Osteoblast (primary cell): ENCODE measurements around the gene DQX1. TPM values are rescaled to one million over a fixed set of nuclear protein-coding genes. Genes with fewer than 3 reads are reported as not detected.

Source experiments
- DNase-seq: peaks from one replicate; pipeline ENCODE4 v3.0.0; 2011; ENCODE audit warnings: low spot score, mixed read lengths; ENCODE audit not compliant: insufficient read length; ENCODE audit errors: missing footprints
- H2AFZ ChIP-seq: 2 replicates; pipeline ENCODE4 v1.6.0; 2011; ENCODE audit warnings: mild to moderate bottlenecking, low read length
- H3K27ac ChIP-seq: 2 replicates; pipeline ENCODE4 v1.5.1; 2011; ENCODE audit warnings: mild to moderate bottlenecking, low read depth, low read length, moderate library complexity
- H3K27me3 ChIP-seq: 2 replicates; pipeline ENCODE4 v1.6.0; 2012; ENCODE audit warnings: mild to moderate bottlenecking, control low read depth, inconsistent platforms, low read length, moderate library complexity; ENCODE audit not compliant: insufficient read depth
- H3K36me3 ChIP-seq: 2 replicates; pipeline ENCODE4 v1.5.1; 2011; ENCODE audit warnings: mild to moderate bottlenecking, low read length, control low read depth, moderate library complexity; ENCODE audit not compliant: insufficient read depth
- H3K4me1 ChIP-seq: 2 replicates; pipeline ENCODE4 v1.5.1; 2011; ENCODE audit warnings: mild to moderate bottlenecking, low read length, control low read depth, moderate library complexity; ENCODE audit not compliant: insufficient read depth
- H3K4me2 ChIP-seq: 2 replicates; pipeline ENCODE4 v1.6.0; 2011; ENCODE audit warnings: mild to moderate bottlenecking, low read length; ENCODE audit not compliant: insufficient read depth
- H3K4me3 ChIP-seq: fragments of 200-600 bp; sonication (generic); 3 replicates; pipeline ENCODE4 v1.5.1; 2012; ENCODE audit warnings: mild to moderate bottlenecking, low read length, inconsistent platforms; ENCODE audit not compliant: insufficient read depth
- H3K79me2 ChIP-seq: 2 replicates; pipeline ENCODE4 v1.6.0; 2012; ENCODE audit warnings: mild to moderate bottlenecking, low read length, control low read depth, inconsistent platforms; ENCODE audit not compliant: insufficient read depth
- H3K9me3 ChIP-seq: 2 replicates; pipeline ENCODE4 v1.5.1; 2011; ENCODE audit warnings: low read depth, low read length, control low read depth
- H4K20me1 ChIP-seq: 2 replicates; pipeline ENCODE4 v1.6.0; 2012; ENCODE audit warnings: mild to moderate bottlenecking, low read length, control low read depth; ENCODE audit not compliant: insufficient read depth
- CTCF ChIP-seq: IDR thresholded peaks from 2 replicates; pipeline ENCODE4 v1.5.1; 2011; ENCODE audit warnings: mild to moderate bottlenecking, low read depth, low read length, moderate library complexity; ENCODE audit errors: extremely low read depth
- total RNA-seq: library from RNA; depleted of rRNA; stranded (reverse); fragments of >200 nt; gene quantifications from 2 replicates; pipeline ENCODE4 v1.2.3, GENCODE V29; 2012

The DQX1 gene
- total RNA-seq, 1 donor = not detected

DNA sequence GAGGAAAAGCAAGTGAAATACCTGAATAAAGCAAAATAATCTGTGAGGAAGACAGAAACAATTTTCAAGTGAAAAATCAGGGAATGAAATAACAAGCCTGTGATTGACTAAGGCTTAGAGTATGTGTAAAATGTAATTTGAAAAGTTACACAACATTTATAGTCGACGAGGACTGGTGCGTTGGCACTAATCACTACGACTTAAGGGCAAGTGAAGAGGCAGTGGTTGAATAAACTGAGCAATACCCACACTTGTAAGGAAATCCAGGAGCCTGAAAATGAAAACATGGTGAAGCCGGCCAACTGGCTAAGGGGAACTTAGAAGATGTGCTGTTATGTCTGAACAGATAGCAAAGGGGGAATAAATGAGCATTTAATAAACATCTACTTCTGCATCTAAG, 41.9 kb upstream of the DQX1 start:
- H3K9me3 ChIP-seq = no peaks in the 10 kb centered on the region
- H3K4me3 ChIP-seq = peak overlapping the region; percentile 38
- H3K27me3 ChIP-seq = no peaks in the 10 kb centered on the region
- no peaks in the 10 kb centered on the region for H4K20me1 ChIP-seq
- no peak overlapping the region for H2AFZ ChIP-seq
- DNase-seq = peak; percentile 45
- no peaks in the 10 kb centered on the region for H3K79me2 ChIP-seq
- H3K4me2 ChIP-seq = peak overlapping the region; percentile 66
- no peak for TF ChIP-seq CTCF
- peak overlapping the region; percentile 98 for H3K27ac ChIP-seq
- H3K36me3 ChIP-seq = no peaks in the 10 kb centered on the region
- H3K4me1 ChIP-seq = peaks cover 65% of the 10 kb centered on the region

DNA sequence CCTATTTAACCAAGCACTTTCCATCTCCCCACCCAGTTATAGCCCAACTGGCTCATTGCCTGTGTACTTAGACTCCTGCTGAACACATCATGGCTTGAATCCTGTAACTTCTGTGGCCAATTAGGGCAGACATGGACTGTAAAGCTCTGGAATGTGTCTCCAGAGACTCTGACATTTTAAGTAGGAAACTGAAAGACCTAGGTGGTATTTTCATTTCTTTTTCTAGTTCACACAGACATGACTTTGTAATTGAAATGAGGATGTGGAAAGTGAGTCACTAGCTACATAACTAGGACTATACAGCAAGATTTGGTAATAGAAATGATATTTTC, 40.7 kb upstream of the DQX1 start:
- Histone ChIP-seq H4K20me1 (no peaks in the 10 kb centered on the region), H3K36me3 (no peaks in the 10 kb centered on the region), H3K9me3 (no peaks in the 10 kb centered on the region), H3K4me3 (no peak overlapping the region), H3K4me2 (no peak overlapping the region), H3K27me3 (no peaks in the 10 kb centered on the region), H3K4me1 (peaks cover 71% of the 10 kb centered on the region), H3K27ac (peak overlapping the region; percentile 98), H3K79me2 (no peaks in the 10 kb centered on the region), H2AFZ (no peak overlapping the region)
- DNase-seq = no peak
- no peak for TF ChIP-seq CTCF

DNA sequence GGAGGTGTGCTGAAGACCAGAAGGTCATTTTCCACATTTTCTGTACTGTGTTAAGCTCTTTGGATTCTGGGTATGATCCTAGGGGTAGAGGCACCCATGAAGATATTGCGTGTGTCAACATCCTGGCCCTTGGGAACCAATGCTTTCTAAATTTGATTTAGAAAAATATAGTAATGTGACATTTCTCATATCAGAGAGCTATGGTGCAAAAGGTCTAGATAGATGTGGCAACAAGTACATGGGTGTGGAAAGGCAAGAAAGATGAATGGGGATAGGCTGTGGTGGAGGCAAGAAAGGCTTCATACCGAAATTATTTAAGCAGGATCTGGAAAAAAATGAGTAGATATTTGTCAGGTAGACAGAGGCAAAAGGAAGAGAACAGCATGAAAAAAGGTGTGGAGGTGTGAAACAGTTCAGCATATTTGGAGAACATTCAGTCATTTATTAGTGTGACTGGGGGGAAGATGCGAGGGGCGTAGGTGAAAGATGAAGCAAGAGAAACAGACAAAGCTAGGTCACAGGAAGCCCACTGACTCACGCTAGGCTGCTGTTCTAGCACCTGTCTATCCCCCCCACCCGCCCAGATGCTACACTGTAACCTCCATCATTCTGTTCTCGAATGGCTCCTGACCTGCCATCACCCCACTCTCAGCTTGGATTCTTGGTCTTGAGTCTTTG, 40.2 kb upstream of the DQX1 start:
- Histone ChIP-seq H3K4me2 (peak overlapping the region; percentile 38), H4K20me1 (no peaks in the 10 kb centered on the region), H3K27ac (peak overlapping the region; percentile 98), H3K4me3 (no peak overlapping the region), H3K4me1 (peaks cover 71% of the 10 kb centered on the region), H3K9me3 (no peaks in the 10 kb centered on the region), H3K79me2 (no peaks in the 10 kb centered on the region), H3K27me3 (no peaks in the 10 kb centered on the region), H3K36me3 (no peaks in the 10 kb centered on the region), H2AFZ (no peak overlapping the region)
- TF ChIP-seq CTCF = no peak
- DNase-seq = peak; percentile 83

DNA sequence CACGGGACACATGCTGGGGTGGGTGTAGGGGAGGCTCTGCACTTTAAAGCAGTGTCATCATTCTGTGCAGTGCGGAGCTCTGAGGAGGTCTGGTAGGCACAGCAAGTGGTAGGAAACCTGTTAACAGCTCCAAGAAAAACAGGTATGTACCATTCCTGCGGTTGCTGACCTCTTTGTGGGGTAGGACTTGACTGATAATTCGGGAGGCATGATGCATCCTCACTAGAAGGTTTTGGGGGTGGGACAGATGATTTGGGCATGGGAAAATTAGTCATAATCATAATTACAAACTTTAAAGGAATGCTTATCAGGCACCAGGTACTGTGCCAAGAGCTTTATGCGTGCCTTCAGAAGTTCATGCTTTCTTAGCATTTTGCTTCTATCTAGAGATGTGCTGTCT, 38.2 kb upstream of the DQX1 start:
- DNase-seq = peak; percentile 74
- Histone ChIP-seq H3K9me3 (no peaks in the 10 kb centered on the region), H3K27me3 (no peaks in the 10 kb centered on the region), H3K4me1 (peaks cover 68% of the 10 kb centered on the region), H4K20me1 (no peaks in the 10 kb centered on the region), H2AFZ (no peak overlapping the region), H3K79me2 (no peaks in the 10 kb centered on the region), H3K4me2 (peak overlapping the region; percentile 81), H3K4me3 (no peak overlapping the region), H3K27ac (peak overlapping the region; percentile 97), H3K36me3 (no peaks in the 10 kb centered on the region)
- TF ChIP-seq CTCF = no peak
